IPS-18a (cell line): ENCODE results near the gene ARIH2.
"Not testable (repeated sequence)": the region's sequence is repeated elsewhere in the genome, so short reads cannot be mapped to it uniquely, and the experiment has no call there.

Experiments used
- H3K27ac ChIP-seq: one replicate; pipeline ENCODE4 v1.5.1; 2013; ENCODE audit warnings: low read length
- H3K27me3 ChIP-seq: one replicate; pipeline ENCODE4 v1.6.1; 2013; ENCODE audit warnings: mild to moderate bottlenecking, low read length; ENCODE audit not compliant: control insufficient read depth, insufficient read depth
- H3K36me3 ChIP-seq: one replicate; pipeline ENCODE4 v1.6.1; 2013; ENCODE audit warnings: low read depth, low read length; ENCODE audit not compliant: control insufficient read depth
- H3K4me1 ChIP-seq: one replicate; pipeline ENCODE4 v1.6.1; 2013; ENCODE audit warnings: low read depth, low read length; ENCODE audit not compliant: control insufficient read depth
- H3K4me3 ChIP-seq: one replicate; pipeline ENCODE4 v1.5.1; 2013; ENCODE audit warnings: low read length
- H3K9ac ChIP-seq: one replicate; pipeline ENCODE4 v1.6.1; 2013; ENCODE audit warnings: mild to moderate bottlenecking, low read length, moderate library complexity
- H3K9me3 ChIP-seq: one replicate; pipeline ENCODE4 v1.6.1; 2013; ENCODE audit warnings: low read depth, low read length; ENCODE audit not compliant: control insufficient read depth

Gene ARIH2

DNA sequence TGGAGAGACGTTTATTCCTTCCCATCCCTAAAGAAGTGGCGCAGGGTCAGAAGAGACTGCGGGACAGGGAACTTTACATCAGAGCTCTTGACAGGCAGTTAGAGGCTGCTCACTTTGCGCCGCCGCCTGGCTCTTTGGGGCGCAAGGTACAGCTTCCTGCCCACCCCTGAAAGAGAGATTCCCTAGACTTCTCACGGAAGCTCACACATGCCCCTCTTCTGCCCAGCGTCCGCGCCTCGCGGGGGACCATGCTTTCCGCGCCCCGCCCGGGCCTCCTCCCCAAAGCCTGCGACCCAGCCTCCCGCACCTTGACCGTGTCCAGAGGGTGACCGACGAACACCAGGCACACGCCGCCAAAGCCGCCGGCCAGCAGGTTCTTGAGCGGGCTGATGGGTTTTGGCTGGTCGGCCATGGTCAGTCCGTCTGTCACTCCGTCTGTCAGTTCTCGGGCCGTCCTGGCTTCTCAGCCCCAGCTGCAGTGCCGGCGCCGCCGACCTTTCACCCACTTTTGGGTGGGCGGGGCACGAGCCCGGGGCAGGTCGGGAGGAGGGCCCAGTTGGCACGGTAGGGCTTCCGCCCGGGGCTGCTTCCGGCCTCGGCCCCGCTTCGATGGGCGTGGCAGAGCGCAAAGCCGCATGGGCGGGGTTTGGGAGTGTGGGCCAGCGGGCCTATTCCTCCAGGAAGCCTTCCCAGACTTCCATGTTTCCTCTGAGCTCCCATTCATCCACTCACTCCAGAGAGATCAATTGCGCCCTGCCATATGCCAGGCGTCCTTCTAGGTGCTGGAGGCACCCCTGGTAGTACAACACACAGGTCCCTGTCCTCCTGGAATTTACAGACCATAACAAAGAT lies 20.0 kb upstream of the ARIH2 start, which contains the start of gene SLC25A20:
Gene SLC25A20, minus strand, starts transcription at position 500 of the 852 bp plus-strand sequence. Its CDS starts 88 bp downstream, at position 412.
- peak within 1 kb of the TSS; percentile 86 for H3K4me3 ChIP-seq
- H3K36me3 ChIP-seq: no peaks in the 10 kb centered on the region
- no peaks in the 10 kb centered on the region for H3K9me3 ChIP-seq
- peaks cover 10% of the 10 kb centered on the region for H3K27me3 ChIP-seq
- H3K4me1 ChIP-seq: peaks cover 10% of the 10 kb centered on the region
- no peak within 1 kb of the TSS for H3K27ac ChIP-seq
- no peak within 1 kb of the TSS for H3K9ac ChIP-seq

DNA sequence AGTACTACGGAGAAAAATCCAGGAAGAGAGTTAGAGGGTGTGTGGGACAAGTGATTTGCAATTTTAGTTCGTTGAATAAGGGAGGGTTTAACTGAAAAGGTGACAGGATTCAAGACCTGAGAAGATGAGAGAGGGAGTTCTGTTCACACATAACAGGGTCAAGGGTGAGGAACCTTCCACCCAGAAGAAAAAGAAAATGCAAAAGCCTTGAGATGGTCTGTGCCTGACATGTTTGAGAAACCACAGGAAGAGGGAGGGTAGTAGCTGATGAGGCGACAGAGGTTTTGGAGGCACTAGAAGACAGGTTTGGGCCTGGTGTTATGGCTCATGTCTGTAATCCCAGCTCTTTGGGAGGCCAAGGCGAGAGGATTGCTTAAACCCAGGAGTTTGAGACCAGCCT lies 19.4 kb upstream of the ARIH2 start:
- Histone ChIP-seq H3K9ac (no peak overlapping the region), H3K27ac (no peak overlapping the region), H3K4me3 (peak overlapping the region; percentile 86)

DNA sequence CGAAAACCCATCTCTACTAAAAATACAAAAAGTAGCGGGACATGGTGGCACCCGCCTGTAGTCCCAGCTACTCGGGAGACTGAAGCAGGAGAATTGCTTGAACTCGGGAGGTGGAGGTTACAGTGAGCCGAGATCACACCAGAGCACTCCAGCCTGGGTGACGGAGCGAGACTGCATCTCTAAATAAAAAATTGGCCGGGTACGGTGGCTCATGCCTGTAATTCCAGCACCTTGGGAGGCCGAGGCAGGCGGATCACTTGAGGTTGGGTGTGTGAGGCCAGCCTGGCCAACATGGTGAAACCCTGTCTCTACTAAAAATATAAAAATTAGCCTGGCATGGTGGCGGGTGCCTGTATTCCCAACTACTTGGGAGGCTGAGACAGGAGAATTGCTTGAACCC lies 11.6 kb upstream of the ARIH2 start:
- H3K9me3 ChIP-seq, H3K27ac ChIP-seq, H3K36me3 ChIP-seq, H3K9ac ChIP-seq, H3K27me3 ChIP-seq, H3K4me3 ChIP-seq, H3K4me1 ChIP-seq: not testable (repeated sequence)

More for the DNA sequence above, 19.4 kb upstream of the ARIH2 start:
- peaks cover 10% of the 10 kb centered on the region for H3K4me1 ChIP-seq
- H3K9me3 ChIP-seq: no peaks in the 10 kb centered on the region
- H3K36me3 ChIP-seq: no peaks in the 10 kb centered on the region
- H3K27me3 ChIP-seq: peaks cover 10% of the 10 kb centered on the region

DNA sequence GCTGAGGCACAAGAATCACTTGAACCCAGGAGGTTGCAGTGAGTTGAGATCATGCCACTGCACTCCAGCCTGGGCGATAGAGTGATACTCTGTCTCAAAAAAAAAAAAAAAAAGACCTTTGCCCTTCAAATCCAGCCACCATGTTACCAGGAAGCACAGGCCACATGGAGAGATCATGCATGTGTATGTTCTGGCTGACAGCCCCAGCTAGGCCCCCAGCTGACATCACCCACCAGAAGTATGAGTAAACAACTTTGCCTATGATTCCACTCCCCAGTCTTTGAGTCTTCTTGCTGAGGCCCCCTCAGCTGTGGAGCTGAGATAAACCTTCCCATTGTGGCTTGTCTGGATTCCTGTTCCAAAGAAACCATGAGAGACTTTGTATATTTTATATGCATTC lies 3.3 kb upstream of the ARIH2 start:
- Histone ChIP-seq H3K36me3 (no peaks in the 10 kb centered on the region), H3K9me3 (no peaks in the 10 kb centered on the region), H3K27ac (no peak overlapping the region), H3K4me3 (no peak overlapping the region), H3K4me1 (no peaks in the 10 kb centered on the region), H3K27me3 (no peaks in the 10 kb centered on the region), H3K9ac (no peak overlapping the region)

DNA sequence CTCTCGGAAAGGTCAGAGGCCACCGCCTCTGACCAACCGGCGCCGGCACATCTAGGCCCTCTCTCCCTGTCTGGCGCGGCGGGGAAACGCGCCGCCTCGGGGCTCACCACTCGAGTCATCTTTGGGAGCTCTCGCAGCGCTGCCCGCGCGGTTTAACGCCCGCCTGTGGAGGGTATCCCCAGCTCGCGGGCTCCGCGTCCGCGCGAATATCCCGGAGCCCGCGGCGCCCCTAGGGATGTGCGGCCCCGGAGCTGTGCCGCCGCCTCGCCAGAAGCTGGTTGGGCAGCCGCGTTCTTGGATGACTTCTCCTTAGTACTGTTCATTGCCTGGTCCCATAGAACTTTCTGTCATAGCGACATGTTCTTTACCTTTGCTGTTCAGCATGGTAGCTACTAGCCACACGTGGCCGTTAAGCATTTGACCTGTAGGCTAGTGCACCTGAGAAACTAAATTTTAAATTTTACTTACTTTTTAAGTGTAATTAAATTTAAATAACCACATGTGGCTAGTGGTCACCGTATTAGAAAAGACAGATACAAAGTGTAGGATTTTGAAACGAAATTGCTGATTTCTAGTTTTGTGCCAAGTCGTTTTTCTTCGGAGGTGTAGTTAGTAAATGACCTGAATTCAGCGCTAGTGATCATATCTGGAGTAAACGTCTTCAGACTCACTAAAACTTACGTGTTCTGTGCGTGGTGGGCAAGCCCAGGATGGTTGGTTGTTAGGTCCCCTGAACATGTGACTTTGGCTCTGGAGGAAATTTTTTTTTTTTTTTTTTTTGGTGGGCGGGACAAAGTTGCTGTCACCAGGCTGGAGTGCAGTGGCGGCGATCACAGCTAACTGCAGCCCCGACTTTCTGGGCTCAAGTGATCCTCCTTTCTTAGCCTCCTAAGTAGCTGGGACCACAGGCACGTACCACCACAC lies 835 bp downstream of the ARIH2 start:
- Histone ChIP-seq H3K27ac (no peak overlapping the region), H3K9ac (peak overlapping the region; percentile 82), H3K9me3 (no peaks in the 10 kb centered on the region), H3K4me3 (peak overlapping the region; percentile 85), H3K27me3 (no peaks in the 10 kb centered on the region), H3K4me1 (no peaks in the 10 kb centered on the region), H3K36me3 (peaks cover 3% of the 10 kb centered on the region)

DNA sequence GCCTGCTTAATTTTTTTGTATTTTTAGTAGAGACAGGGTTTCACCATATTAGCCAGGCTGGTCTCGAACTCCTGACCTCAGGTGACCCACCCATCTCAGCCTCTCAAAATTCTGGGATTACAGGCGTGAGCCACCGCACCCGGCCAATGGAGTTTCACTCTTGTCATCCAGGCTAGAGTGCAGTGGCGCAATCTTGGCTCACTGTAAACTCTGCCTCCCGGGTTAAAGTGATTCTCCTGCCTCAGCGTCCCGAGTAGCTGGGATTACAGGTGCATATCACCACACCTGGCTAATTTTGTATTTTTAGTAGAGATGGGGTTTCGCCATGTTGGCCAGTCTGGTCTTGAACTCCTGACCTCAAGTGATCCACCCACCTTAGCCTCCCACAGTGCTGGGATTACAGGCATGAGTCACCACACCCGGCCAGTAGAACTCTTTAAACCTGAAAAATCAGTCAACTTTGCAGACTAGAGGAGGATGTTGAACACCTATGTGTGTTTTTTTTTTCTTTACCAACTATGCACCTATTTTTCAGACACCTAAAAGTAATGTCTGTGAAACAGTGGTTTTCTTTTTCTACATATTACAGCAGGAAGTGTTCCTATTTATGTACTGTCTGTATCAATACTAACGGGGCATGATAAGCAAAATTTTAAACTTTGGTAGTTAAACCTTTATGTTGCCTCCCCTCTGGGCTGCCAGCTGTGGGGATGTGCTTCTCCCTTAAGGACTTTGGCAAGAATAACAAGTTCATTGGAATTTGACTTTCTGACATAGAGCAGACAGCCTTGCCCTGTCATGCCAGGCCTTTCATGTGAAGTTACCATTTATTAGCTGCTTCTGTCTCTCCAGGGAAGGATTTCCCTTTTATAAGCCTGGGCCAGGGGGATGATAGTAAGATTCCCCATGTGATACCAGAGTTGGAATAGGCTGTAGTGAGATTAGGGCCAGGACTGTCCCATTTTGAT lies 8.1 kb downstream of the ARIH2 start:
- Histone ChIP-seq H3K27ac (no peak overlapping the region), H3K9me3 (no peaks in the 10 kb centered on the region), H3K36me3 (peaks cover 37% of the 10 kb centered on the region), H3K9ac (no peak overlapping the region), H3K27me3 (no peaks in the 10 kb centered on the region), H3K4me3 (no peak overlapping the region), H3K4me1 (no peaks in the 10 kb centered on the region)

DNA sequence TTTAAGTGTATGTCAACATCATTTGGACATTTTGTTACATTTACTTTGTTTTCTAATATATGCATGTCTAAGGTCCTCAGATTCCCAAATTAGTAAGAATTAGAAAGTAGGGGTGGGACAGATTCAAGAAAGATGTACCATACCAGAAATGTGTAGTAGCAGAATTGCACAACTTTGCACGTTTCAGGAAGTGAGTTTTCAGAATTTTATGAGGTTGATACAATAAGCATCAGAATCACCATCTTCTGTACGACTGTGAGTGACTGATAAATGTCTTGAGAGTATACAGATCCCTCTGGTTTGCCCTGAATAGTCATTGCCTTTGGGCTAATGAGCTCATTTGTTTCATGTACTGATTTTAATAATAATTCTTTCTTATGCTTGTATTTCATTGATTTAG lies 9.3 kb downstream of the ARIH2 start:
- Histone ChIP-seq H3K4me3 (no peak overlapping the region), H3K4me1 (no peaks in the 10 kb centered on the region), H3K27ac (no peak overlapping the region), H3K27me3 (no peaks in the 10 kb centered on the region), H3K9ac (no peak overlapping the region), H3K36me3 (peaks cover 36% of the 10 kb centered on the region), H3K9me3 (no peaks in the 10 kb centered on the region)

DNA sequence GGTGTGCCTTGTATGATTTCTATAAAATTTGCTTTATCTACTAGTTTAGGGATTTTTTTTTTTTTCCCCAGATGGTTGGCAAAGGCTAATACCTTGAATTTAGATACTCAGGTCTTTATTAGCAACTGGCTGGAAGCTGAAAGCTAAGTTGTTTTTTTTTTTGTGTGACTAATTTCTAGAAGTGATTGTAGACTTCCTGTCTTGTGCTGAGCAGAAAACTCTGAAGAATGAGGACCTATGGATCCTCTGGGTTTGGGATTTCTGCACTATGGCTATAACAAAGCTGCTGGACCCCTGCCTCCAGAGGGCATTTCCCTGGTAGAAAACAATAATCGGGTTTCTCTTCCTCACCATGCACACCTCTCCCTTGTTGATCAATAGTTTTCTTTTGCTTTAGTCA lies 10.0 kb downstream of the ARIH2 start:
- H3K4me3 ChIP-seq: no peak overlapping the region
- no peaks in the 10 kb centered on the region for H3K9me3 ChIP-seq
- H3K27ac ChIP-seq: no peak overlapping the region
- no peaks in the 10 kb centered on the region for H3K27me3 ChIP-seq
- H3K36me3 ChIP-seq: peaks cover 38% of the 10 kb centered on the region
- no peaks in the 10 kb centered on the region for H3K4me1 ChIP-seq
- no peak overlapping the region for H3K9ac ChIP-seq

DNA sequence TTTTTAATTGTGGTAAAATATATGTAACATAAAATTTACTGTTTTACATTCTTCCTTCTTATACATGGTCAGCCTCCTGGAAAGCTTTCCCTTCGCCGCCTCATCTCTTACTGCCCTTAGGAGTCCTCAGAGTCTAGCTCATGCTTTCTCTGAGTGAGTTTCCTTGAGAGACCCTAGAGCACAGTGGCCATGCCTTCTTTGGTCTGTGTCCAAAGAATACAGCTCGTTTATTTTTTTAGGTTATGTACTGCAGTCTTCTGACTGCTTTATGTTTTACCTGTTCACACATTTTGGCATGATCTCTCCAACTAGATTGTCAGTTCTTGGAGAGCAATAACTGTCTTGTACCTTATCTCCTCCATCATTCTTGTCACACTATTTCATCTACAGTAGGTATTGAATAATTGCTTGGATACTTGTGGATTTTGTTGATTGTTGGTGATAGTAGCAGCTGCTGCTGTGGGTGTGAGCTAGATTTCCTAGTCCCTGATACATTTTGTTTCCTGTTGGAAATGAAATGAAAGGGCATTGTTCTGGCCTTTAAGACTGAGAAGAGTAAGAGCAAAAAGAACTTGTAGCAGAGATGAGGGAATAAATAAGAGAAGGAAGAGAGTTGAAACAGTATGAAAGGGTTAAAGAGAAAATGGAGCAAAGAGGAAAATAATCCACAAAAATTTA lies 10.9 kb downstream of the ARIH2 start:
- no peaks in the 10 kb centered on the region for H3K27me3 ChIP-seq
- peaks cover 44% of the 10 kb centered on the region for H3K36me3 ChIP-seq
- no peaks in the 10 kb centered on the region for H3K4me1 ChIP-seq
- no peak overlapping the region for H3K27ac ChIP-seq
- H3K9me3 ChIP-seq: no peaks in the 10 kb centered on the region
- H3K9ac ChIP-seq: no peak overlapping the region
- no peak overlapping the region for H3K4me3 ChIP-seq

DNA sequence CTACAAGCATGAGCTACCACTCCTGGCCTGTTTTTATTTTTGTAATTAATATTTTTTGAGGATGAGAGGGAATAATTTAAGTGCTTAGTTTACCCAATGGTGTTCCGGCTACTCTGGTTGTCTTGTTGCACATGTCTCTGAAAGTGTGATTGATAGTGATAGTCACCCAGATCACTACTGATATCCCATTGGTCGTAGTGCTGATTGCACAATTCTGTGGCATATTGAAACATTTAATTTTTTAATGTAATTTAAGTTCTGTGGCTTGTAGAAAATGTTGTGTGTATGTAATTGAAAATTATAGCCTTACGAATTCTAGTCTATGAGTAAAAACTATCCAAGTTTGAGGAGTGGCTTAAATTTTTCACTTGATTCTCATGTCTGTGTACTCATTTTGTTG lies 11.9 kb downstream of the ARIH2 start:
- H3K27me3 ChIP-seq: no peaks in the 10 kb centered on the region
- no peak overlapping the region for H3K4me3 ChIP-seq
- H3K9me3 ChIP-seq: no peaks in the 10 kb centered on the region
- H3K36me3 ChIP-seq: peaks cover 43% of the 10 kb centered on the region
- no peaks in the 10 kb centered on the region for H3K4me1 ChIP-seq
- H3K9ac ChIP-seq: no peak overlapping the region
- H3K27ac ChIP-seq: no peak overlapping the region
